HCEC 1CT (cell line): ENCODE data around the gene UBXN11.
"Not testable (repeated sequence)": the region's sequence is repeated elsewhere in the genome, so short reads cannot be mapped to it uniquely, and the experiment has no call there.

ENCODE experiments used
- DNase-seq: peaks from one replicate; pipeline ENCODE4 v3.0.0-alpha.2; 2017

UBXN11 gene

DNA sequence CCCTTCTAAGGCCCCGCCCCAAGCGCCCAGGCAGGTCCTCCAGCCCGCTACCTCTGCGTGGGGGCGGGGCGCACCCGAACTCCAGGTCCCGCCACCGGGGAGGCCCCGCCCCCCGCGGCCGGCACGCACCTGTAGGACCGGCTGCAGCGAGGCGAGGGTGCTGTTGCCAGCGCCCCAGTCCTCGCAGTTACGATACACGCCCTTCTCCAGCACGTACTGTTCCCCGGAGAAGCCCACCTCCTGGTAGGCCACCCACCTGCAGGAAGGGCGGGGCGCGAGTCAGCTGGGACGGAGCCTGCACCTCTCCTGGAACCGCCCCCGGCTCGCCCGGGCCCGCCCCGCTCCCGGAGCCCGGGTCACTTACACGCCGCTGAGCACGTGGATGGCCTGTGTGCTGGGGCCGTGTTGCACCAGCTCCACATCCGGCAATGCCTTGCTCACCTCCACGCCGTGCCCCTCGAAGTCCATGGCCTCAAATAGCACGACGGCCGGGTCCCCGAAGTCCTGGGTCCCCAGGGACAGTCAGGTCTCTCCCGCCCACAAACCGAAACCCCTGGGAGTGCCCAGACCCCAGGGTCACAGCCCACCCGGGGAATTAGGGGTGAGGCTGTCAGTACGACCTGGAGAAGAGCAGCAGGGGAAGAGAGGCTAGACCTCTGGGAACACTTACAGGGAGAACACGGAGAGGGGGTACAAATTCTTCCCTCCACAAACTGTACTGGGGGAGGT is 30.2 kb upstream of the UBXN11 start:
- no peak for DNase-seq

GRCh38 chr1:26335774-26336476 is 29.5 kb upstream of the UBXN11 start:
- no peak for DNase-seq

DNA sequence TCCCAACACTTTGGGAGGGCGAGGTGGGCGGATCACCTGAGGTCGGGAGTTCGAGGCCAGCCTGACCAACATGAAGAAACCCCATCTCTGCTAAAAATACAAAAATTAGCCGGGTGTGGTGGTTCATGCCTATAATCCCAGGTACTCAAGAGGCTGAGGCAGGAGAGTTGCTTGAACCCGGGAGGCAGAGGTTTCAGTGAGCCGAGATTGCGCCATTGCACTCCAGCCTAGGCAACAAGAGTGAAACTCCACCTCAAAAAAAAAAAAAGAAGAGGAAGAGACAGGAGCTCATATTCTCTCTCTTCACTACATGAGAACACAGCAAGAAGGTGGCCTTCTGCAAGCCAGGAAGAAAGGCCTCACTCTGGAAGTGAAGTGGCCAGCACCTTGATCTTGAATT is 26.9 kb upstream of the UBXN11 start:
- not testable (repeated sequence) for DNase-seq

DNA sequence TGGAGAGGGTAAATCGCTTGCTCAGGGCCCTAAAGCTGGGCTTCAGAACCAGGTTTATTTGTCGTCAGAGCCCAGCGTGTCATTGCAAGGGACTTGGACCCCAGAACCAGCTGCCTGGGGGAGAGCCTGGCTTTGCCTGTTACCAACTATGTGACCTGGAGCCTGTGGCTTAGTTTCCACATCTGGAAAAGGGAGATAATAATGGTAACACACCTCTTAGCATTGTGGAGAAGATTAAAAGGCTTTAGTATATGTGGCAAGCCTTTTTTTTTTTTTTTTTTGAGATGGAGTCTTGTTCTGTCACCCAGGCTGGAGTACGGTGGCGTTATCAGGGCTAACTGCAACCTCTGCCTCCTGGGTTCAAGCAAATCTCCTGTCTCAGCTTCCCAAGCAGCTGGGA is 23.8 kb upstream of the UBXN11 start:
- no peak for DNase-seq

DNA sequence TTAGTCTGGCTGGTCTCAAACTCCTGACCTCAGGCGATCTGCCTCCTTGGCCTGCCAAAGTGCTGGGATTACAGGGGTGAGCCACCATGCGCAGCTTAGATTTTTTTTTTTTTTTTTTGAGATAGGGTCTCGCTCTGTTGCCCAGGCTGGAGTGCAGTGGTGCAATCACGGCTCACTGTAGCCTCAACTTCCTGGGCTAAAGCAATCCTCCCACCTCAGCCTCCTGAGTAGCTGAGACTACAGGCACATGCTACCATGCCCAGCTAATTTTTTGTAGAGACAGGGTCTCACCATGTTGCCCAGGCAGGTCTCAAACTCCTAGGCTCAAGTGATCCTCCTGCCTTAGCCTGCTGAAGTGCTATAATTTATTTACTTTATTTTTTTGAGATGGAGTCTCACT is 22.9 kb upstream of the UBXN11 start:
- not testable (repeated sequence) for DNase-seq

- no peak for DNase-seq
Measured at GRCh38 chr1:26328597-26328996, 22.2 kb upstream of the UBXN11 start.

DNA sequence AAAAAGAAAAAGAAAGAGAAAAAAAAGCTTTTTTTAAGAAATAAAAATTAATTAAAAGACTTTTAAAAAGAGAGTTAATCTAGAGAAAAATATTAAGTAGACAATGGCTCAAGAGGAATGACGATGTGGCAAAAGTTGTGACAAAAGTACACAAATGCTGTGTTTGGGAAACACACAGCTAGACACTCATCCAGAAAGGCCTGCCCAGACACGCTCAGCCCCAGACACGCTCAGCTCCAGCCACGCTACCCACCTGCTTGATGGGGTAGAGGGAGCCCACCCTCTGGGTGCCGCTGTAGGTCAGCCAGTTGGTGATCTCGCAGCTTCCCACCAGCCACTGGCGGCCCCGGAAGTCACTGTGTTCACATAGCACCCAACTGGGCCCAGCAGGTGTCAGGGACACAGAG is 21.5 kb upstream of the UBXN11 start:
- no peak for DNase-seq

GRCh38 chr1:26324550-26324949 is 18.1 kb upstream of the UBXN11 start:
- no peak for DNase-seq

- DNase-seq: no peak
Measured at GRCh38 chr1:26323382-26323781, 16.9 kb upstream of the UBXN11 start.

DNA sequence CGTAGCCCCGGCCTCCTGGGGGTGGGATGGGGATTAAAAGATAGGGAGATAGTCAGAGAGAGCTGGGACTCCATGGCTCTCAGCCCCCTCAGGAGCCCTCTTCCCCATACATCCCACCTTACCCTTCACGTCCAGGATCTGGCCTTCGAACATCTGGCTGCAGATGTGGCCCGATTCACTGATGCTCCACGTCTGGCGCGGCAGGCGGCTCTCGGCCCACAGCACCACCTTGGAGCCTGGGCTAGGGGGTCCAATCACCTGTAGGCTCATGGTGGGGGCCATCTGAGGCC is 15.6 kb upstream of the UBXN11 start:
- DNase-seq: no peak

- peak; percentile 71 for DNase-seq
Measured at GRCh38 chr1:26321315-26322041, 15.0 kb upstream of the UBXN11 start.

DNA sequence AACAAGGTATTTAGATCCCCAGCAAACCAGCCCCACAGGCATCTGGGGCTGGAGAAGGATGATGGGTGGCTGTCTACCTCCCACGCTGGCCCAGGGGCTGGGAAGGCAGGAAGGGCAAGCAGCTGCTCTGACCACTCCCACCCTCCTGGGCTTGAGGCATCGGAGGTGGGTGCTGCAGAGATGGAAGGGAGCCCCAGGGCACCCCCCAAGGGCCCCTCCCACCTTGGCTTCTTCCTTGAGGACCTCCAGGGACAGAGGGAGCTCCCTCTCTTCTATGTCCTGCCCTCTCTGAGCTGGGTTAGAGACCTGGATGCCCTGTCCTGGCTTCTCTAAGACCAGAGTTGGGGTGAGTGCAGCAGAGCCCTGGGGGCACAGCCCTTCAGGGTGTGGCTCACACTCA is 14.5 kb upstream of the UBXN11 start:
- no peak for DNase-seq

GRCh38 chr1:26318338-26319064 is 12.1 kb upstream of the UBXN11 start:
- DNase-seq: no peak

- DNase-seq: no peak
Measured at GRCh38 chr1:26317612-26318337, 11.3 kb upstream of the UBXN11 start, which contains the start of gene CD52. Gene CD52, plus strand, starts transcription at chr1:26317958. Its CDS starts 60 bp downstream, at chr1:26318018.

DNA sequence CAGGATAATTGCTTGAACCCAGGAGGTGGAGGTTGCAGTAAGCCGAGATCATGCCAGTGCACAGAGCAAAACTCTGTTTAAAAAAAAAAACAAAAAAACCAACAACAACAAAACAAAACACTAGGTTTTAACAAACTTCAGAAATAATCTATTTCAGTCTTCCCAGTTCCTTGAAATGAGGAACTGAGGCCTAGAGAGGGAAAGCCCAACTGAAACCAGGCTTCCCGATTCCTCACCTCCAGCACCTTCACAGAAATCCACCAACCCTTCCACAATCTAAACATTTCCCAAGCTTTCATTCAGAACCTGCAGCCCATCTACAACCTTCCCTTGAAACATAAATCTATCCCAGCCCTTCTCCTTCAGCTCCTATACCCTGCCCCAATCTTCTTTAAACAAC is 10.7 kb upstream of the UBXN11 start:
- DNase-seq: no peak

DNA sequence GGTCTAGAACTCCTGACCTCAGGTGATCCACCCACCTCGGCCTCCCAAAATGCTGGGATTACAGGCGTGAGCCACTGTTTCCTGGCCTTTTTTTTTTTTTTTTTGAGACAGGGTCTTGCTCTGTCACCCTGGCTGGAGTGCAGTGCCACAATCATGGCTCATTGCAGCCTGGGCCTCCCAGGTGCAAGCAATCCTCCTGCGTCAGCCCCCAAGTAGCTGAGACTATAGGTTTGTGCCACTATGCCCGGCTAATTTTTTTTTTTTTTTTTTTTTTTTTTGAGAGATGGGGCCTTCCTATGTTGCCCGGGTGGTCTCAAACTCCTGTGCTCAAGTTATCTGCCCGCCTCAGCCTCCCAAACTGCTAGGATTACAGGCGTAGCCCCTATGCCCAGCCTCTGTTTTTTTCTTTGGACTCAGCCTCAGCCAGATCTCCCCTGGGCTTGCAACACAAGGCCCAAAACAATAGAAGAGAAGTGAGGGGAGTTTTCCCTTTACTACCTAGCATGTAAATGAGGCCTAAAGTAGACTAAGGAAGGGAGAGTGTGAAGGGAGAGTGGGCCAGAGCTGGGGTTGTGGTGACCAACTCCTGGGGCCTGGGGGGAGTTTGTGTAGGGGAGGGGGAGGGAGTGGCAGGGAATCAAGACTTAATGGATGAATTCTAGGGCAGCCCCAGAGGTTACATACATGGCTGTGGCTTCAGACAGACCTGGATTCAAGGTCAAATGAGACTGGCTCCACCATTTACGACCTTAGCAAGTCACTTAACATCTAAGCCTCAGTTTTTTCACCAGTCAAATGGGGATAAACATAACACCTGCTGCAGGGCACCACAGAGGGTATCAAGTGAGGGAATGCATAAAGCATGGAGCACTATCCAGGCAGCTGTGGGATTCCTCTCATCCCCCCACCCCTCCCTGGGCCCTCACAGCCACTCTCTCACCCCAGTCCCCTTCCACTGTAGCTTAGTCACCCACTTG is 9.7 kb upstream of the UBXN11 start:
- DNase-seq: no peak

- no peak for DNase-seq
Measured at GRCh38 chr1:26314501-26314900, 8.1 kb upstream of the UBXN11 start.

GRCh38 chr1:26307966-26308899 is 1.8 kb upstream of the UBXN11 start:
- not testable (repeated sequence) for DNase-seq

- DNase-seq: no peak
Measured at GRCh38 chr1:26307363-26307781, 936 bp upstream of the UBXN11 start.

GRCh38 chr1:26305667-26306289 is 658 bp downstream of the UBXN11 start:
- DNase-seq: no peak
